ENCODE data around the gene CALY. TPM values are rescaled to one million over a fixed set of nuclear protein-coding genes. Genes with fewer than 3 reads are reported as not detected.

CALY gene
- total RNA-seq, 3 donors from 2014 or later = 1.1 to 7.5 TPM; not detected in 1

- H3K36me3 ChIP-seq (ENCODE audit: low read depth) = peaks cover 13% of the 10 kb centered on the region
- intact Hi-C loops (cut with DNase I, micrococcal nuclease) = no loop called here
- ATAC-seq = no peak
- H3K9me3 ChIP-seq = no peaks in the 10 kb centered on the region
- TF ChIP-seq CTCF (IDR thresholded peaks at IDR 0.05) = no peak
- H3K4me3 ChIP-seq = no peak overlapping the region
- peak in 1 of 3 donors; percentile 42 for DNase-seq
- H3K4me1 ChIP-seq (ENCODE audit: low read depth) = peaks cover 11% of the 10 kb centered on the region
Measured at GRCh38 chr10:133303206-133303605, 33.5 kb downstream of the CALY start.

- peak in 1 of 3 donors; percentile 29 for DNase-seq
- TF ChIP-seq CTCF (IDR thresholded peaks at IDR 0.05) = no peak
- Histone ChIP-seq H3K9me3 (no peaks in the 10 kb centered on the region), H3K4me3 (no peak overlapping the region), H3K4me1 (ENCODE audit: low read depth) (peaks cover 5% of the 10 kb centered on the region), H3K36me3 (ENCODE audit: low read depth) (peaks cover 13% of the 10 kb centered on the region)
- intact Hi-C loops (cut with DNase I, micrococcal nuclease) = no loop called here
- ATAC-seq = no peak
Measured at GRCh38 chr10:133302230-133302629, 34.5 kb downstream of the CALY start.

GRCh38 chr10:133299738-133300137 is 37.0 kb downstream of the CALY start:
- ATAC-seq (no peak), DNase-seq (no peak)
- no peak for TF ChIP-seq CTCF (IDR thresholded peaks at IDR 0.05)
- H3K36me3 ChIP-seq (ENCODE audit: low read depth) = peaks cover 28% of the 10 kb centered on the region
- H3K4me1 ChIP-seq (ENCODE audit: low read depth) = no peaks in the 10 kb centered on the region
- intact Hi-C loops (cut with DNase I, micrococcal nuclease) = no loop called here
- H3K9me3 ChIP-seq = no peaks in the 10 kb centered on the region
- H3K4me3 ChIP-seq = no peak overlapping the region

- intact Hi-C loops (cut with DNase I, micrococcal nuclease) = no loop called here
- DNase-seq = peak in 1 of 3 donors; percentile 25
- no peak overlapping the region for H3K4me3 ChIP-seq
- peaks cover 28% of the 10 kb centered on the region for H3K36me3 ChIP-seq (ENCODE audit: low read depth)
- no peak for TF ChIP-seq CTCF (IDR thresholded peaks at IDR 0.05)
- no peaks in the 10 kb centered on the region for H3K4me1 ChIP-seq (ENCODE audit: low read depth)
- ATAC-seq = no peak
- H3K9me3 ChIP-seq = no peaks in the 10 kb centered on the region
Measured at GRCh38 chr10:133299224-133299623, 37.5 kb downstream of the CALY start.

- H3K36me3 ChIP-seq (ENCODE audit: low read depth) = peaks cover 28% of the 10 kb centered on the region
- no peaks in the 10 kb centered on the region for H3K9me3 ChIP-seq
- no peak for ATAC-seq
- H3K4me3 ChIP-seq = no peak overlapping the region
- no peaks in the 10 kb centered on the region for H3K4me1 ChIP-seq (ENCODE audit: low read depth)
- peak in 1 of 3 donors; percentile 33 for DNase-seq
- no peak for TF ChIP-seq CTCF (IDR thresholded peaks at IDR 0.05)
- intact Hi-C loops (cut with DNase I, micrococcal nuclease) = no loop called here
Measured at GRCh38 chr10:133298466-133298865, 38.2 kb downstream of the CALY start.

- H3K4me1 ChIP-seq (ENCODE audit: low read depth) = no peaks in the 10 kb centered on the region
- ATAC-seq (no peak), DNase-seq (peak in 1 of 3 donors; percentile 26)
- no peak overlapping the region for H3K4me3 ChIP-seq
- no peaks in the 10 kb centered on the region for H3K9me3 ChIP-seq
- TF ChIP-seq CTCF (IDR thresholded peaks at IDR 0.05) = no peak
- peaks cover 34% of the 10 kb centered on the region for H3K36me3 ChIP-seq (ENCODE audit: low read depth)
- intact Hi-C loops (cut with DNase I, micrococcal nuclease) = no loop called here
Measured at GRCh38 chr10:133297504-133297903, 39.2 kb downstream of the CALY start.

Measured in mucosa of descending colon (tissue), 3 donors.